Effector memory CD4-positive, alpha-beta T cell (primary cell): ENCODE measurements around the gene TMEM161B.
"Not testable (repeated sequence)": the region's sequence is repeated elsewhere in the genome, so short reads cannot be mapped to it uniquely, and the experiment has no call there.

Experiments
- DNase-seq, 3 donors: peaks; one replicate each; pipeline ENCODE4 v3.0.0-alpha.2; 2020
- H3K27ac ChIP-seq: 2 replicates; pipeline ENCODE4 v1.7.0; 2013; ENCODE audit warnings: mild to moderate bottlenecking, low read length, moderate library complexity; ENCODE audit not compliant: insufficient read depth, poor library complexity, severe bottlenecking
- H3K27me3 ChIP-seq: replicated peaks from 2 replicates; pipeline ENCODE4 v1.7.0; 2013; ENCODE audit warnings: mild to moderate bottlenecking, low read length; ENCODE audit not compliant: insufficient read depth, control insufficient read depth, poor library complexity, severe bottlenecking
- H3K36me3 ChIP-seq: 2 replicates; pipeline ENCODE4 v1.7.0; 2013; ENCODE audit warnings: mild to moderate bottlenecking, low read length, moderate library complexity; ENCODE audit not compliant: control insufficient read depth, insufficient read depth
- H3K4me1 ChIP-seq: 2 replicates; pipeline ENCODE4 v1.7.0; 2013; ENCODE audit warnings: low read length, mild to moderate bottlenecking; ENCODE audit not compliant: control insufficient read depth, insufficient read depth, poor library complexity, severe bottlenecking
- H3K4me3 ChIP-seq: 2 replicates; pipeline ENCODE4 v1.7.0; 2013; ENCODE audit warnings: low read length, low read depth, mild to moderate bottlenecking; ENCODE audit not compliant: insufficient read depth, poor library complexity, severe bottlenecking
- H3K9me3 ChIP-seq: 2 replicates; pipeline ENCODE4 v1.7.0; 2013; ENCODE audit warnings: mild to moderate bottlenecking, low read length, moderate library complexity; ENCODE audit not compliant: control insufficient read depth

TMEM161B gene

GRCh38 chr5:88190106-88190834, 78.4 kb downstream of the TMEM161B start:
- Histone ChIP-seq H3K27me3 (no peaks in the 10 kb centered on the region), H3K36me3 (peaks cover 9% of the 10 kb centered on the region), H3K4me1 (no peaks in the 10 kb centered on the region), H3K27ac (no peak overlapping the region), H3K9me3 (peaks cover 11% of the 10 kb centered on the region), H3K4me3 (no peak overlapping the region)
- DNase-seq, result no peak

DNA sequence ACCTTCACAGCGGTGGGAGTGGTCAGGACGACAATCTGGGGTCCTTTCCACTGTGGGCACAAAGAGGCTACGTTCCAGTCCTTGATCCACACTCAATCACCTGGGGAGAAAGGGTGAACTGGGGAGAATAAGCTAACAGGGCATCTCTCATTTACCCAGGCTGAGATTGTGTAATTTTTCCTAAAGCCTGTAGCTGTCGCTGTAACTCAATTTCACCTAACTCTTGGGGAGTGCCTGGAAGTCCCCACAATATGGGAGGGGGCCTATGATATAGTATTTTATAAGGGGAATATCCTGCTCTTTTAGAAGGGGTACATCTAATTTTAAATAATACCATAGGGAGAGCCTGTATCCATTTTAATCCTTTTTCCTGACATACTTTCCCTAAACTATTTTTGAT, 79.2 kb downstream of the TMEM161B start:
- not testable (repeated sequence) for H3K27ac ChIP-seq, H3K4me3 ChIP-seq, DNase-seq, H3K36me3 ChIP-seq, H3K27me3 ChIP-seq, H3K4me1 ChIP-seq
- peaks cover 11% of the 10 kb centered on the region for H3K9me3 ChIP-seq

GRCh38 chr5:88188458-88189132, 80.0 kb downstream of the TMEM161B start:
- Histone ChIP-seq H3K9me3 (peaks cover 11% of the 10 kb centered on the region), H3K4me1 (no peaks in the 10 kb centered on the region), H3K4me3 (no peak overlapping the region), H3K27me3 (no peaks in the 10 kb centered on the region), H3K27ac (no peak overlapping the region), H3K36me3 (peaks cover under 1% of the 10 kb centered on the region)
- no peak for DNase-seq

DNA sequence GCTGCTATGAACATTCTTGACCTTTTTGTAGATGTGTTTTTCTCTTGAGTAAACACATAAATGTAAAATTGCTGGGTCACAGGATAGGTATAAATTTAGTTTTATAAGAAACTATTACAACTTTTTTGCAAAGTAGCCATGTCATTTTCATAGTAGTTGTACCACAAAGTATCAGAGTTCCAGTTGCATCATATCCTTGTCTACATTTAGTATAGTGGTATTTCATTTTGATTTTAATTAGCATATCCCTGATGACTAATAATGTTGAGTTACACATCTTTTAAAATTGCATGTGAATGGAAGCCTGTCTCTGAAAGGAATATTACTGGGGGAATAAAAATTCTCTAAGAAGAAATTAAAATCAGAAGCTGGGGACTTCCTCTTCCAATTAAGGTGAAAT, 85.4 kb downstream of the TMEM161B start:
- no peak overlapping the region for H3K27ac ChIP-seq
- no peak for DNase-seq
- no peak overlapping the region for H3K4me3 ChIP-seq
- no peaks in the 10 kb centered on the region for H3K27me3 ChIP-seq
- H3K36me3 ChIP-seq, result no peaks in the 10 kb centered on the region
- no peaks in the 10 kb centered on the region for H3K4me1 ChIP-seq
- peaks cover under 1% of the 10 kb centered on the region for H3K9me3 ChIP-seq

- not testable (repeated sequence) for H3K4me1 ChIP-seq, H3K27me3 ChIP-seq, DNase-seq, H3K36me3 ChIP-seq, H3K9me3 ChIP-seq, H3K4me3 ChIP-seq, H3K27ac ChIP-seq
Measured at GRCh38 chr5:88177486-88177885, 91.2 kb downstream of the TMEM161B start.

GRCh38 chr5:88172847-88173758, 95.5 kb downstream of the TMEM161B start:
- Histone ChIP-seq H3K4me1 (no peaks in the 10 kb centered on the region), H3K9me3 (no peaks in the 10 kb centered on the region), H3K27me3 (no peaks in the 10 kb centered on the region), H3K27ac (no peak overlapping the region), H3K36me3 (no peaks in the 10 kb centered on the region), H3K4me3 (no peak overlapping the region)
- DNase-seq, result no peak

DNA sequence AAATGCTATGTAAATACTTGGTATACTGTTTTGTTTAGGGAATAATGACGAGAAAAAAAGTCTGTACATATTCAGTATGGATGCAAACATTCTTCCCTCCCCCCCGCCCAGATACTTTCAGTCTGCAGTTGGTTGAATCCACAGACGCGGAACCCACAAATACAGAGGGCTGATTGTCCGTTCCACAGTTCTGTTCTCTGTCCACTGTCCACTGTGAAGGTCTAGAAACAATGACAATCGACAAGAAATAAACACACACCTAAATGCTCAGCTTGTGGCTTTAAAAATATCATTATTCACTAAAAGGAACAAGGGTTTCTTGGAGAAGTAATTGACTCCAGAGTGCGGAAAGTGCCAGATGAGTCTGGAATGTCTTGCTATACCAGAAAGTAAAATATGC, 109.1 kb downstream of the TMEM161B start:
- H3K9me3 ChIP-seq, result no peaks in the 10 kb centered on the region
- no peaks in the 10 kb centered on the region for H3K36me3 ChIP-seq
- H3K4me1 ChIP-seq, result no peaks in the 10 kb centered on the region
- no peak for DNase-seq
- no peak overlapping the region for H3K27ac ChIP-seq
- no peak overlapping the region for H3K4me3 ChIP-seq
- H3K27me3 ChIP-seq, result no peaks in the 10 kb centered on the region

GRCh38 chr5:88158056-88158455, 110.6 kb downstream of the TMEM161B start:
- Histone ChIP-seq H3K4me3 (no peak overlapping the region), H3K4me1 (no peaks in the 10 kb centered on the region), H3K27ac (no peak overlapping the region), H3K36me3 (no peaks in the 10 kb centered on the region), H3K27me3 (peaks cover 2% of the 10 kb centered on the region), H3K9me3 (no peaks in the 10 kb centered on the region)
- DNase-seq, result no peak

DNA sequence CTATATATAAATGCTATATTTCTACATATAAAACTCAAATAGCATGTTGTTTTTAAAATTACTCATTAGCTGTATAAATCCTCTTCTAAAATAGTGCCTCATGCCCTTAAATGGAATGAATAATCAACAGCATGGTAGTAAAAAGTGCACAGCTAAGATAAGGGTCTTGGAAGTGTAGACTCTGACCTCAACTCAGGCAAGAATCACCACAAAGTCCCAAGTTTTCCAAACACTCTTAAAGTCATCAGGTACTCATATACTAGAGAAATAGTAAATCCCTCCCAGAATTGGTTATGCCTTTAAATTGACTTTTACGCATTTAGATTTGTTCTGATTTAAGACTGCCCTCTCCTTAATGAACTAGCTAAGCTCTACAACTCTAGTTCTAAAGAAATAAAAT, 113.8 kb downstream of the TMEM161B start:
- no peaks in the 10 kb centered on the region for H3K36me3 ChIP-seq
- H3K27ac ChIP-seq, result no peak overlapping the region
- H3K27me3 ChIP-seq, result peaks cover 2% of the 10 kb centered on the region
- H3K4me1 ChIP-seq, result no peaks in the 10 kb centered on the region
- no peak overlapping the region for H3K4me3 ChIP-seq
- H3K9me3 ChIP-seq, result no peaks in the 10 kb centered on the region
- DNase-seq, result no peak

DNA sequence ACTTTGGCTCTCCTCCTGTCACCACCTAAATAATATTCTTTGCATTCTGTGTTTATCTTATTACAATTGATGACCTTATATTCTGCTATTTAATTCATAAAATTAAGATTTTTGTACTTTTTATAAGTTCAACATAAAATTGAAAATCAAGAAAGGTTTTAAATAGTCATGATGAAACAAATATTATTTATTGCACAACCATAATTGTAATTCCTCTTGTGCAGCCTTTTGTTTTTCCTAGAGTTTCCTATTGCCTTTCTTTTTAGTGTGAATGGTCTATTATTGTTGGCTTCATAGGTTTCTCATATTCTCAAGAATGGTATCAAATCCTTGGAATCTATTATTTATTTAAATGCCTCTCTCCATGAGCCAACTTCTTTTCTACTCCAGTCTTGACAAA, 117.9 kb downstream of the TMEM161B start:
- Histone ChIP-seq H3K4me3 (no peak overlapping the region), H3K27ac (no peak overlapping the region), H3K4me1 (peaks cover 2% of the 10 kb centered on the region), H3K36me3 (no peaks in the 10 kb centered on the region), H3K9me3 (no peaks in the 10 kb centered on the region), H3K27me3 (peaks cover 3% of the 10 kb centered on the region)
- no peak for DNase-seq
